Measurements from ENCODE around the gene NOXA1. TPM values are rescaled to one million over a fixed set of nuclear protein-coding genes. Genes with fewer than 3 reads are reported as not detected.
"Not testable (repeated sequence)": the region's sequence is repeated elsewhere in the genome, so short reads cannot be mapped to it uniquely, and the experiment has no call there.

Gene NOXA1
- total RNA-seq, 6 experiments from 2014 or later = 4.7 to 8.0 (median 5.7) TPM

- no peaks in the 10 kb centered on the region for H3K36me3 ChIP-seq
- TF ChIP-seq POLR2A (IDR thresholded peaks at IDR 0.05) = no peak
- TF ChIP-seq CTCF (IDR thresholded peaks at IDR 0.05) = no peak
- 91% methylated on average over 11 of the region's 26 CpGs for WGBS (ENCODE audit: insufficient coverage, low coverage, low lambda C conversion rate, missing lambda C conversion rate)
- H3K4me1 ChIP-seq = no peaks in the 10 kb centered on the region
- ATAC-seq (no peak), DNase-seq (peak in 2 of 3 donors; percentile 11 to 35)
- H3K4me3 ChIP-seq = no peak overlapping the region
- intact Hi-C loops (cut with DNase I) = no loop called here
- H3K27ac ChIP-seq = no peak overlapping the region
- no peaks in the 10 kb centered on the region for H3K27me3 ChIP-seq
- no peaks in the 10 kb centered on the region for H3K9me3 ChIP-seq
Measured at GRCh38 chr9:137385061-137385655, 38.0 kb upstream of the NOXA1 start.

- H3K36me3 ChIP-seq; H3K27ac ChIP-seq; H3K27me3 ChIP-seq; ATAC-seq; H3K4me1 ChIP-seq; H3K9me3 ChIP-seq; intact Hi-C loops (cut with DNase I); H3K4me3 ChIP-seq: not testable (repeated sequence)
- peak in 1 of 3 donors; percentile 10 for DNase-seq
- 56% methylated on average over 5 of the region's 12 CpGs for WGBS (ENCODE audit: insufficient coverage, low coverage, low lambda C conversion rate, missing lambda C conversion rate)
Measured at GRCh38 chr9:137386507-137387113, 36.6 kb upstream of the NOXA1 start.

- WGBS (ENCODE audit: insufficient coverage, low coverage, low lambda C conversion rate, missing lambda C conversion rate) = 57% methylated on average over 15 of the region's 34 CpGs
- TF ChIP-seq CTCF (IDR thresholded peaks at IDR 0.05) (no peak), POLR2A (IDR thresholded peaks at IDR 0.05) (no peak)
- Histone ChIP-seq H3K27ac (peak overlapping the region in 2 of 3 donors; percentile 51 to 60), H3K4me1 (no peaks in the 10 kb centered on the region), H3K27me3 (no peaks in the 10 kb centered on the region), H3K36me3 (no peaks in the 10 kb centered on the region), H3K4me3 (no peak overlapping the region), H3K9me3 (no peaks in the 10 kb centered on the region)
- peak in 1 of 3 donors; percentile 51 for DNase-seq
- intact Hi-C loops (cut with DNase I) = no loop called here
- ATAC-seq = peak; percentile 28 to 56 (median 40)
Measured at GRCh38 chr9:137387114-137387890, 35.9 kb upstream of the NOXA1 start.

- DNase-seq (peak in 1 of 3 donors; percentile 50), ATAC-seq (peak in 3 of 4 donors; percentile 4 to 18 (median 13))
- intact Hi-C loops (cut with DNase I) = no loop called here
- Histone ChIP-seq H3K36me3 (no peaks in the 10 kb centered on the region), H3K27me3 (no peaks in the 10 kb centered on the region), H3K4me1 (no peaks in the 10 kb centered on the region), H3K4me3 (no peak overlapping the region), H3K27ac (peak overlapping the region in 2 of 3 donors; percentile 51 to 60), H3K9me3 (no peaks in the 10 kb centered on the region)
- no peak for TF ChIP-seq CTCF (IDR thresholded peaks at IDR 0.05)
- no peak for TF ChIP-seq POLR2A (IDR thresholded peaks at IDR 0.05)
- whole genome bisulfite sequencing (ENCODE audit: insufficient coverage, low coverage, low lambda C conversion rate, missing lambda C conversion rate) = 50% methylated on average over 2 of the region's 26 CpGs
Measured at GRCh38 chr9:137387891-137388560, 35.2 kb upstream of the NOXA1 start.

Data from right lobe of liver (tissue), 6 donors.